Transverse colon (tissue), 3 donors: ENCODE results near the gene CFAP210.

Experiments
- POLR2A ChIP-seq: fragments of 450-650 bp; IDR thresholded peaks from one replicate; pipeline ENCODE4 v1.6.1; 2016; ENCODE audit warnings: antibody characterized with exemption, mild to moderate bottlenecking, moderate library complexity
- TF ChIP-seq, protein P1 (sequence below), 5 experiments: fragments of 200-600 bp in 3 of 5; fragments of 450-650 bp in 2 of 5; sonication (generic) in 3 of 5; IDR thresholded peaks; 1 replicate in 2 of 5; 2 replicates in 3 of 5; pipeline ENCODE4 v1.5.1; 2016 to 2017; ENCODE audit warnings: antibody characterized with exemption in 5 of 5, inconsistent platforms in 3 of 5, mild to moderate bottlenecking in 2 of 5, moderate library complexity in 1 of 5

DNA sequence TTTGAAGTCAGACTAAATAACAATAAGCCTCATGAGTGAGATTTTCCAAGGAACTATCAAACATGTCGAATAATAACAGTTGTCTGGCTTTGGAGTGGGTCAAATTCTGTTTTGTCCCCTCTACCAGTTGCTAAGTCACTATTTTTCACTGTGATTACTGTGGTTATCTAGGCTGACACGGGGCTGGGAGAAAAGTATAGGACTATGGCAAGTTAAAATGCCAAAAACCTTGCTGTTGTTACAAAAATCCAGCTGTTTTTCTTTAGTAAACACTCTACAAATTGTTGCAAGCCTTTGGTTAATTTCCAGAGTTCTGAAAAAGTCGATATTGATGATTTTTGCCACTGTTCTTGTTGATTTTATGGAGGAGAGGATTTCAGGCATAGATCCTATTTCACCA, 1.5 kb downstream of the CFAP210 start:
- TF ChIP-seq, protein P1, sequence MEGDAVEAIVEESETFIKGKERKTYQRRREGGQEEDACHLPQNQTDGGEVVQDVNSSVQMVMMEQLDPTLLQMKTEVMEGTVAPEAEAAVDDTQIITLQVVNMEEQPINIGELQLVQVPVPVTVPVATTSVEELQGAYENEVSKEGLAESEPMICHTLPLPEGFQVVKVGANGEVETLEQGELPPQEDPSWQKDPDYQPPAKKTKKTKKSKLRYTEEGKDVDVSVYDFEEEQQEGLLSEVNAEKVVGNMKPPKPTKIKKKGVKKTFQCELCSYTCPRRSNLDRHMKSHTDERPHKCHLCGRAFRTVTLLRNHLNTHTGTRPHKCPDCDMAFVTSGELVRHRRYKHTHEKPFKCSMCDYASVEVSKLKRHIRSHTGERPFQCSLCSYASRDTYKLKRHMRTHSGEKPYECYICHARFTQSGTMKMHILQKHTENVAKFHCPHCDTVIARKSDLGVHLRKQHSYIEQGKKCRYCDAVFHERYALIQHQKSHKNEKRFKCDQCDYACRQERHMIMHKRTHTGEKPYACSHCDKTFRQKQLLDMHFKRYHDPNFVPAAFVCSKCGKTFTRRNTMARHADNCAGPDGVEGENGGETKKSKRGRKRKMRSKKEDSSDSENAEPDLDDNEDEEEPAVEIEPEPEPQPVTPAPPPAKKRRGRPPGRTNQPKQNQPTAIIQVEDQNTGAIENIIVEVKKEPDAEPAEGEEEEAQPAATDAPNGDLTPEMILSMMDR (IDR thresholded peaks at IDR 0.05): no peak
- TF ChIP-seq POLR2A: no peak
